ENCODE data around the gene GRIN2C.

DNA sequence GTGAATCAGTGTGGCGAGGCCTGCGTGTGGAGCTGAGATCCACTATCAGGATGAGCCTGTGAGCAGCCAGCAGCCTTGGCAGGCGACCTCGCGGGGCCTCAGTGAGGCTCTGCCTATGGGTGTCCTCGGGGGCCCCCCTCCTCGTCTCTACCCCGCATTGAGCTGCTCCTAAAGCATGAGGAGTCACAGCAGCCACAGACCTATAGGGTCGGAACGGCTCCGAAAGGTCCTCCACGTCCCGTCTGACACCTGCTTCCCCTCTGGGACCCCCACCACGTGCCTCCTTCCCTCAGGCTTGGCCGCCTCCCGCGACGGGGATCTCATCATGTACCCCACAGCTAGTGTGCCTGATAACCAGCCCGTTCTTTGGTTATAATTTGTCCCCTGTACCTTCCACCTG is 28.8 kb downstream of the GRIN2C start:
- TF ChIP-seq, protein P1, sequence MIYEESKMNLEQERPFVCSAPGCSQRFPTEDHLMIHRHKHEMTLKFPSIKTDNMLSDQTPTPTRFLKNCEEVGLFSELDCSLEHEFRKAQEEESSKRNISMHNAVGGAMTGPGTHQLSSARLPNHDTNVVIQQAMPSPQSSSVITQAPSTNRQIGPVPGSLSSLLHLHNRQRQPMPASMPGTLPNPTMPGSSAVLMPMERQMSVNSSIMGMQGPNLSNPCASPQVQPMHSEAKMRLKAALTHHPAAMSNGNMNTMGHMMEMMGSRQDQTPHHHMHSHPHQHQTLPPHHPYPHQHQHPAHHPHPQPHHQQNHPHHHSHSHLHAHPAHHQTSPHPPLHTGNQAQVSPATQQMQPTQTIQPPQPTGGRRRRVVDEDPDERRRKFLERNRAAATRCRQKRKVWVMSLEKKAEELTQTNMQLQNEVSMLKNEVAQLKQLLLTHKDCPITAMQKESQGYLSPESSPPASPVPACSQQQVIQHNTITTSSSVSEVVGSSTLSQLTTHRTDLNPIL (CRISPR knock-in tag; IDR thresholded peaks at IDR 0.05; ENCODE audit: low read depth), result no peak
- TF ChIP-seq ZFP3 (CRISPR knock-in tag; IDR thresholded peaks at IDR 0.05) (no peak), ZNF8 (CRISPR knock-in tag; IDR thresholded peaks at IDR 0.05) (no peak), ARNTL (CRISPR knock-in tag; IDR thresholded peaks at IDR 0.05; ENCODE audit: borderline replicate concordance, low read depth) (no peak), ISL1 (CRISPR knock-in tag; IDR thresholded peaks at IDR 0.05) (no peak), PPARA (CRISPR knock-in tag; IDR thresholded peaks at IDR 0.05; ENCODE audit: borderline replicate concordance) (no peak)
- TF ChIP-seq, protein P2, sequence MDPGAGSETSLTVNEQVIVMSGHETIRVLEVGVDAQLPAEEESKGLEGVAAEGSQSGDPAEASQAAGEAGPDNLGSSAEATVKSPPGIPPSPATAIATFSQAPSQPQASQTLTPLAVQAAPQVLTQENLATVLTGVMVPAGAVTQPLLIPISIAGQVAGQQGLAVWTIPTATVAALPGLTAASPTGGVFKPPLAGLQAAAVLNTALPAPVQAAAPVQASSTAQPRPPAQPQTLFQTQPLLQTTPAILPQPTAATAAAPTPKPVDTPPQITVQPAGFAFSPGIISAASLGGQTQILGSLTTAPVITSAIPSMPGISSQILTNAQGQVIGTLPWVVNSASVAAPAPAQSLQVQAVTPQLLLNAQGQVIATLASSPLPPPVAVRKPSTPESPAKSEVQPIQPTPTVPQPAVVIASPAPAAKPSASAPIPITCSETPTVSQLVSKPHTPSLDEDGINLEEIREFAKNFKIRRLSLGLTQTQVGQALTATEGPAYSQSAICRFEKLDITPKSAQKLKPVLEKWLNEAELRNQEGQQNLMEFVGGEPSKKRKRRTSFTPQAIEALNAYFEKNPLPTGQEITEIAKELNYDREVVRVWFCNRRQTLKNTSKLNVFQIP (CRISPR knock-in tag; IDR thresholded peaks at IDR 0.05; ENCODE audit: borderline replicate concordance, low read depth), result no peak
- TF ChIP-seq, protein P3, sequence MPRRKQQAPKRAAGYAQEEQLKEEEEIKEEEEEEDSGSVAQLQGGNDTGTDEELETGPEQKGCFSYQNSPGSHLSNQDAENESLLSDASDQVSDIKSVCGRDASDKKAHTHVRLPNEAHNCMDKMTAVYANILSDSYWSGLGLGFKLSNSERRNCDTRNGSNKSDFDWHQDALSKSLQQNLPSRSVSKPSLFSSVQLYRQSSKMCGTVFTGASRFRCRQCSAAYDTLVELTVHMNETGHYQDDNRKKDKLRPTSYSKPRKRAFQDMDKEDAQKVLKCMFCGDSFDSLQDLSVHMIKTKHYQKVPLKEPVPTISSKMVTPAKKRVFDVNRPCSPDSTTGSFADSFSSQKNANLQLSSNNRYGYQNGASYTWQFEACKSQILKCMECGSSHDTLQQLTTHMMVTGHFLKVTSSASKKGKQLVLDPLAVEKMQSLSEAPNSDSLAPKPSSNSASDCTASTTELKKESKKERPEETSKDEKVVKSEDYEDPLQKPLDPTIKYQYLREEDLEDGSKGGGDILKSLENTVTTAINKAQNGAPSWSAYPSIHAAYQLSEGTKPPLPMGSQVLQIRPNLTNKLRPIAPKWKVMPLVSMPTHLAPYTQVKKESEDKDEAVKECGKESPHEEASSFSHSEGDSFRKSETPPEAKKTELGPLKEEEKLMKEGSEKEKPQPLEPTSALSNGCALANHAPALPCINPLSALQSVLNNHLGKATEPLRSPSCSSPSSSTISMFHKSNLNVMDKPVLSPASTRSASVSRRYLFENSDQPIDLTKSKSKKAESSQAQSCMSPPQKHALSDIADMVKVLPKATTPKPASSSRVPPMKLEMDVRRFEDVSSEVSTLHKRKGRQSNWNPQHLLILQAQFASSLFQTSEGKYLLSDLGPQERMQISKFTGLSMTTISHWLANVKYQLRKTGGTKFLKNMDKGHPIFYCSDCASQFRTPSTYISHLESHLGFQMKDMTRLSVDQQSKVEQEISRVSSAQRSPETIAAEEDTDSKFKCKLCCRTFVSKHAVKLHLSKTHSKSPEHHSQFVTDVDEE (CRISPR knock-in tag; IDR thresholded peaks at IDR 0.05), result no peak
- TF ChIP-seq, protein P4, sequence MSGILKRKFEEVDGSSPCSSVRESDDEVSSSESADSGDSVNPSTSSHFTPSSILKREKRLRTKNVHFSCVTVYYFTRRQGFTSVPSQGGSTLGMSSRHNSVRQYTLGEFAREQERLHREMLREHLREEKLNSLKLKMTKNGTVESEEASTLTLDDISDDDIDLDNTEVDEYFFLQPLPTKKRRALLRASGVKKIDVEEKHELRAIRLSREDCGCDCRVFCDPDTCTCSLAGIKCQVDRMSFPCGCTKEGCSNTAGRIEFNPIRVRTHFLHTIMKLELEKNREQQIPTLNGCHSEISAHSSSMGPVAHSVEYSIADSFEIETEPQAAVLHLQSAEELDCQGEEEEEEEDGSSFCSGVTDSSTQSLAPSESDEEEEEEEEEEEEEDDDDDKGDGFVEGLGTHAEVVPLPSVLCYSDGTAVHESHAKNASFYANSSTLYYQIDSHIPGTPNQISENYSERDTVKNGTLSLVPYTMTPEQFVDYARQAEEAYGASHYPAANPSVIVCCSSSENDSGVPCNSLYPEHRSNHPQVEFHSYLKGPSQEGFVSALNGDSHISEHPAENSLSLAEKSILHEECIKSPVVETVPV (CRISPR knock-in tag; IDR thresholded peaks at IDR 0.05), result no peak
